PC-3 (cell line): ENCODE data around the gene C1S.

Experiments used
- CTCF ChIP-seq: fragments of 300-600 bp; sonication (generic); conservative IDR thresholded peaks from 2 replicates; pipeline ENCODE4 v1.5.1; 2017; ENCODE audit warnings: antibody characterized with exemption, low read depth, mild to moderate bottlenecking, low read length
- EZH2phosphoT487 ChIP-seq: fragments of 300-600 bp; sonication (generic); IDR thresholded peaks from 2 replicates; pipeline ENCODE4 v1.6.1; 2018; ENCODE audit warnings: mild to moderate bottlenecking, antibody characterized with exemption, low read length, borderline replicate concordance

GRCh38 chr12:7093892-7094291 is 33.4 kb downstream of the C1S start:
- TF ChIP-seq CTCF, result no peak
- no peak for TF ChIP-seq EZH2phosphoT487
